Measurements from ENCODE around the gene E2F2.

- TF ChIP-seq CTCF (IDR thresholded peaks at IDR 0.05 in 8 of 11, conservative IDR thresholded peaks at IDR 0.05 in 3 of 11) (no peak), POLR2A (IDR thresholded peaks at IDR 0.05) (no peak)
Observed at GRCh38 chr1:23537296-23537973, 6.4 kb upstream of the E2F2 start.

All from spleen (tissue), 7 donors.